ENCODE data around the gene RCE1.
"Not testable (repeated sequence)": the region's sequence is repeated elsewhere in the genome, so short reads cannot be mapped to it uniquely, and the experiment has no call there.

Gene RCE1

DNA sequence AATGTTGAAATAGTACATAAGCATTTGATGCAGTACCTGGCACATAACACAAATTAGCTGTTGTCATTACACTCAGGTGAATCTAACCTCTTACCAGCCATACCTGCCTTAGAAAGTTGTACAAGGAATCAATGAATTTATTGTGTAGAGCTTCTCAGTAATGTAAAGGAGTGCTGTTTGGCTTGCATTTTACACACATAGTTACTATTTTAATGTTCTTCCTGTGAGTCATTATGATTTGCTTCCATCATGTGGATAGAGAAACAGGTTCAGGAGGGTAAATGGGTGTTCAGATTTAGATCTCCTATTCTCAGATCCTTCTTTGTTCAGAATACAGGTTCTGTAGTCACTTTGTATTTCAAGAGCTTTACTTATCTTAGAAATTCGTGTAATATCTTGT, 27.6 kb upstream of the RCE1 start:
- POLR2A ChIA-PET: no interaction called here
- no peak for DNase-seq (ENCODE audit: extremely low spot score)
- CTCF ChIA-PET: interaction anchor here (1.5 to 1.6 kb wide), 2 partner anchors 9 to 19 kb away, joined by 6 to 7 read pairs; no protein-coding TSS in a partner anchor
- TF ChIP-seq, protein P1, sequence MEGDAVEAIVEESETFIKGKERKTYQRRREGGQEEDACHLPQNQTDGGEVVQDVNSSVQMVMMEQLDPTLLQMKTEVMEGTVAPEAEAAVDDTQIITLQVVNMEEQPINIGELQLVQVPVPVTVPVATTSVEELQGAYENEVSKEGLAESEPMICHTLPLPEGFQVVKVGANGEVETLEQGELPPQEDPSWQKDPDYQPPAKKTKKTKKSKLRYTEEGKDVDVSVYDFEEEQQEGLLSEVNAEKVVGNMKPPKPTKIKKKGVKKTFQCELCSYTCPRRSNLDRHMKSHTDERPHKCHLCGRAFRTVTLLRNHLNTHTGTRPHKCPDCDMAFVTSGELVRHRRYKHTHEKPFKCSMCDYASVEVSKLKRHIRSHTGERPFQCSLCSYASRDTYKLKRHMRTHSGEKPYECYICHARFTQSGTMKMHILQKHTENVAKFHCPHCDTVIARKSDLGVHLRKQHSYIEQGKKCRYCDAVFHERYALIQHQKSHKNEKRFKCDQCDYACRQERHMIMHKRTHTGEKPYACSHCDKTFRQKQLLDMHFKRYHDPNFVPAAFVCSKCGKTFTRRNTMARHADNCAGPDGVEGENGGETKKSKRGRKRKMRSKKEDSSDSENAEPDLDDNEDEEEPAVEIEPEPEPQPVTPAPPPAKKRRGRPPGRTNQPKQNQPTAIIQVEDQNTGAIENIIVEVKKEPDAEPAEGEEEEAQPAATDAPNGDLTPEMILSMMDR (IDR thresholded peaks at IDR 0.05; ENCODE audit: control extremely low read depth, extremely low read depth, low read depth, missing control alignments): no peak

DNA sequence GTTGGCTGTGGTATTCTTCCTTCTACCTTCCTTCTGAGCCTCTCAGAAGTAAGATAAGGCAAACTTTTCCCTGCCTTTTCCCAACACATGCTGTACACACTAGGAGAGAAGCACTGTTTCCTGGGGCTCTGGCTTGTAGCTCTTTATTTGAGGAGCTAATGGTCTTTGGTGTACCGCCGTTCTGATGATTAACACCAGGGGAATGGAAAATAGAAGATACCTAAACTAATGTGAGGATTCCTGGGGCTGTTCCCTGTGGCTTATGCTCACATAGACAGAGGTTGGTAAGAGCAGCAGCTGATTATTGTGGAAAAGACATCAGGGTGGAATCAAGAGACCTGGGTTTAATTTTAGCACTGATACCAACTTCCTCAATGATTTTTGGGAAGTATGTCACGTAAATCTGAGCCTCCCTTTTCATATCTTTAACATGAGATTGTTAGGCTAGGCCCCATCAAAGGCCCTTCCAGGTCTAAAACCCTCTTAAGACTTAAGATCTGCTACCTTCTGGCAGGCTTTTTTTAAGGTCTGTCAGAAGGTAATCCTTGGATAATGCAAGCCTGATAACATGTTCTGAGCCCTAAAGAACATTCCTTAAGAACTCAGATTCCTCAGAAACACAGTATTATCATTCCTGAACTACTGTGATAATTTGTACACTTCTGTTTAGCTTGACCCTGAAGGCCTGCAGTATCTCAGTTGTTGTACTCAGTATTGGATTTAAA, 24.8 kb upstream of the RCE1 start:
- DNase-seq (ENCODE audit: extremely low spot score): no peak
- POLR2A ChIA-PET: no interaction called here
- TF ChIP-seq, protein P1 (IDR thresholded peaks at IDR 0.05; ENCODE audit: control extremely low read depth, extremely low read depth, low read depth, missing control alignments): no peak
- CTCF ChIA-PET: interaction anchor here (0.8 to 1.5 kb wide), 5 partner anchors 10 to 140 kb away, joined by 3 to 7 read pairs (median 4); partner anchors contain the start of gene RBM4B

DNA sequence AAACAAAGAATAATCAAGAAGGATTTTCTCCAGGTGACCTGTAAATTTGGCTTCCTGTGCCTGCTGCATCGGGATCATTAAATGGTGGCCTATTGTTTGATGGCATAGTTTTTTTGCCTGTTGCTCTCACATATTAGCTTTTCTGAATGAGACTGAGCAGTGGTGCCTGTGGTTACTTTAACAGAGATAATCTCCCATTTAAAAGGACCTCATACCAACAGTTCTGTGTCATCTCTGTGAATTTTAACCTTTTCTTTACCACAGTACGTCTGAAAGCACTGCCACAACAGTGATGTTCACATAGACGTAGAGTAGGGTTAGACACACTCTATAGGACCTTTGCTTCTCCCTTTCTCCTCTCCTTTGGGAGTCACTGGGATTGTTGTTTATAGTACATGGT, 22.9 kb upstream of the RCE1 start:
- DNase-seq (ENCODE audit: extremely low spot score): no peak
- ChIA-PET CTCF (interaction anchor here (2.6 kb wide), 1 partner anchor 381 kb away, joined by 6 read pairs; the partner anchor contains the start of gene MRPL11), POLR2A (no interaction called here)
- TF ChIP-seq, protein P1 (IDR thresholded peaks at IDR 0.05; ENCODE audit: control extremely low read depth, extremely low read depth, low read depth, missing control alignments): no peak

DNA sequence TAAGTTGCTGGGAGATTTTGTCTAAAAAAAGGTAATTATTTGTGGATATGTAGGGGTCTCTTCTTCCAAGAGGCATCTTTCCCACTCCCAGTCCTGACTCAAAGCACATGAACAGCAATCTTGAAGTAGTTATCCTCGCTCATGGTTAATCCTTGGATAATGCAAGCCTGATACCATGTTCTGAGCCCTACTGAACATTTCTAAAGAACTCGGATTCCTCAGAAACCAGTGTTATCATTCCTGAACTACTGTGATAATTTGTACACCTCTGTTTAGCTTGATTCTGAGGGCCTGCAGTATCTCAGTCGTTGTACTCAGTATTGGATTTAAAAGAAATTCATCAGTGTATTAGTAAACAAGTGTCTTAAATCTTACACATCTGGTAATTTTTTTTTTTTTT, 22.3 kb upstream of the RCE1 start:
- CTCF ChIA-PET: interaction anchor here (2.6 kb wide), 1 partner anchor 382 kb away, joined by 6 read pairs; the partner anchor contains the start of gene MRPL11
- no peak for DNase-seq (ENCODE audit: extremely low spot score)
- POLR2A ChIA-PET: no interaction called here

DNA sequence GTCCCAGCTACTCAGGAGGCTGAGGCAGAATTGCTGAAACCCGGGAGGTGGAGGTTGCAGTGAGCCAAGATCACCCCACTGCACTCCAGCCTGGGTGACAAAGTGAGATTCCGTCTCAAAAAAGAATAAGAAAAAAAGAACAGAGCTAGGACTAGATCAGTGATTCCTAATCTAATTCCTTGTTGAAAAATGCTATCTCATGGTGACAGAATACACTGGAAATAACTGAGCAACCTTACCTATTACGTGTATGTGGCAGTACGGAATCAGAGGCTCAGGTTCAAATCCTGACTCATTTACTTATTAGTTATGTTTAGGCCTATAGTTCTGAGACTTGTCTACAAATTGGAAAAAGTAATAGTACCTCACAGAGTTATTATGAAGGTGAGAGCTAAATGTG, 19.5 kb upstream of the RCE1 start:
- no peak for DNase-seq (ENCODE audit: extremely low spot score)
- POLR2A ChIA-PET: no interaction called here
- CTCF ChIA-PET: interaction anchor here (1.1 to 3.2 kb wide), 2 partner anchors 10 to 52 kb away, joined by 3 to 22 read pairs; no protein-coding TSS in a partner anchor
- TF ChIP-seq, protein P1 (IDR thresholded peaks at IDR 0.05; ENCODE audit: control extremely low read depth, extremely low read depth, low read depth, missing control alignments): no peak

More for the DNA sequence above, 22.3 kb upstream of the RCE1 start:
- TF ChIP-seq, protein P1 (IDR thresholded peaks at IDR 0.05; ENCODE audit: control extremely low read depth, extremely low read depth, low read depth, missing control alignments): no peak

DNA sequence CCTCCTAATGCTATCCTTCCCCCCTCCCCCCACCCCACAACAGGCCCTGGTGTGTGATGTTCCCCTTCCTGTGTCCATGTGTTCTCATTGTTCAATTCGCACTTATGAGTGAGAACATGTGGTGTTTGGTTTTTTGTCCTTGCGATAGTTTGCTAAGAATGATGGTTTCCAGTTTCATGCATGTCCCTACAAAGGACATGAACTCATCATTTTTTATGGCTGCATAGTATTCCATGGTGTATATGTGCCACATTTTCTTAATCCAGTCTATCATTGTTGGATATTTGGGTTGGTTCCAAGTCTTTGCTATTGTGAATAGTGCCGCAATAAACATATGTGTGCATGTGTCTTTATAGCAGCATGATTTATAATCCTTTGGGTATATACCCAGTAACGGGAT, 18.7 kb upstream of the RCE1 start:
- CTCF ChIA-PET: interaction anchor here (3.2 kb wide), 1 partner anchor 9 kb away, joined by 22 read pairs; no protein-coding TSS in a partner anchor
- DNase-seq (ENCODE audit: extremely low spot score); POLR2A ChIA-PET: not testable (repeated sequence)

DNA sequence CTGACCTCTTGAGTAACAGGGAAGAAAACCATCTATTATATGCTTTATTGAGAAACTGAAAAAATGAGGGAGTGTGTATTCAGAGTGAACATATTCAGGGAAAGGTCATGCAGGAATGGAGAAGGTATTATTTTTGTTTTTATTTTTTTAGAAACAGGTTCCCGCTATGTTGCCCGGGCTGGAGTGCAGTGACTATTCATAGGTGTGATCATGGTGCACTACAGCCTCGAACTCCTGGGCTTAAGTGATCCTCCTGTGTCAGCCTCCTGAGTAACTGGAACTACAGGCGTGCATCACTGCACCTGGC, 8.7 kb upstream of the RCE1 start:
- TF ChIP-seq, protein P1 (IDR thresholded peaks at IDR 0.05; ENCODE audit: control extremely low read depth, extremely low read depth, low read depth, missing control alignments): no peak
- no peak for DNase-seq (ENCODE audit: extremely low spot score)
- CTCF ChIA-PET: interaction anchor here (0.6 to 20.7 kb wide), 32 partner anchors 9 to 426 kb away, joined by 3 to 241 read pairs (median 4); partner anchors contain the start of genes DPP3, RBM4B and RCE1
- POLR2A ChIA-PET: no interaction called here

Data from GM10248 (cell line).